ENCODE measurements around the gene GNAQ.
"Not testable (repeated sequence)": the region's sequence is repeated elsewhere in the genome, so short reads cannot be mapped to it uniquely, and the experiment has no call there.

GNAQ gene

DNA sequence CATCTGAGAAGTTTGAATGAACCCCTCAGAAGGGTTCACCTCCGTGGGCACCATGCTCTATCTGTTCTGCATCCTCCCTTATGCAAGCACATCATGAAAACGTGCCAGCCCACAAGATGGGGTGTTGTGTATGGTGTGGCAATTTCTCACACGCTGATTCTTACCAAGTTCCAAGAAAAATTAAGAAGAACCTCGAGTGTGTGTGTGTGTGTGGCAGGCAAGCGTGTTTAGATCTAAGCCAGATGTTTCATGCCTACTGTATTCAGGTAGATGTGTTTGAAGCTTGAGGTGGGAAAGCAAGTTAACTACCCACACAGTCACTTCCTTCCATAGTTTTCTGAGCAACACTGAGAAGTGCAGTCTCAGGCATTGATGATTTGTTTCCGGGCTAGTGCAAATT, 305.8 kb downstream of the GNAQ start:
- Histone ChIP-seq H3K36me3 (ENCODE audit: control insufficient read depth in 1 of 2, insufficient read depth in 2 of 2, low read length in 2 of 2) (peaks cover 5 to 10% of the 10 kb centered on the region in 2 experiments), H3K79me1 (ENCODE audit: low read length) (no peaks in the 10 kb centered on the region), H2AFZ (ENCODE audit: insufficient read depth, low read length, poor library complexity) (no peak overlapping the region), H3K14ac (ENCODE audit: low read length) (no peak overlapping the region), H2BK12ac (ENCODE audit: low read length) (no peak overlapping the region), H3K4ac (ENCODE audit: low read depth, low read length) (no peak overlapping the region), H3K27ac (ENCODE audit: low read depth, low read length) (no peak overlapping the region), H3K79me2 (ENCODE audit: control insufficient read depth, insufficient read depth, low read length, poor library complexity) (no peaks in the 10 kb centered on the region), H3K23ac (ENCODE audit: low read length) (no peak overlapping the region), H4K12ac (ENCODE audit: low read depth, low read length) (no peak overlapping the region), H3K4me1 (ENCODE audit: control insufficient read depth in 1 of 2, insufficient read depth in 2 of 2, low read length in 2 of 2) (no peaks in the 10 kb centered on the region), H3K4me3 (ENCODE audit: low read depth, low read length) (no peak overlapping the region), H2BK120ac (ENCODE audit: insufficient read depth, low read length, poor library complexity) (no peak overlapping the region), H3K18ac (ENCODE audit: low read length) (no peak overlapping the region), H2BK5ac (ENCODE audit: low read depth, low read length, poor library complexity) (no peak overlapping the region), H3K27me3 (ENCODE audit: insufficient read depth, low read length) (no peaks in the 10 kb centered on the region), H3K9me3 (ENCODE audit: insufficient read depth, low read depth, low read length) (no peaks in the 10 kb centered on the region), H2AK5ac (ENCODE audit: low read length) (no peak overlapping the region), H4K8ac (ENCODE audit: low read depth, low read length) (no peak overlapping the region), H3K9ac (ENCODE audit: low read length) (no peak overlapping the region), H3K4me2 (ENCODE audit: low read length) (no peak overlapping the region), H4K91ac (ENCODE audit: low read depth, low read length) (no peak overlapping the region)
- no peak for DNase-seq
- WGBS (ENCODE audit: extremely low coverage, insufficient coverage, insufficient read length): no CpG with 5 or more reads among the region's 6 CpGs

DNA sequence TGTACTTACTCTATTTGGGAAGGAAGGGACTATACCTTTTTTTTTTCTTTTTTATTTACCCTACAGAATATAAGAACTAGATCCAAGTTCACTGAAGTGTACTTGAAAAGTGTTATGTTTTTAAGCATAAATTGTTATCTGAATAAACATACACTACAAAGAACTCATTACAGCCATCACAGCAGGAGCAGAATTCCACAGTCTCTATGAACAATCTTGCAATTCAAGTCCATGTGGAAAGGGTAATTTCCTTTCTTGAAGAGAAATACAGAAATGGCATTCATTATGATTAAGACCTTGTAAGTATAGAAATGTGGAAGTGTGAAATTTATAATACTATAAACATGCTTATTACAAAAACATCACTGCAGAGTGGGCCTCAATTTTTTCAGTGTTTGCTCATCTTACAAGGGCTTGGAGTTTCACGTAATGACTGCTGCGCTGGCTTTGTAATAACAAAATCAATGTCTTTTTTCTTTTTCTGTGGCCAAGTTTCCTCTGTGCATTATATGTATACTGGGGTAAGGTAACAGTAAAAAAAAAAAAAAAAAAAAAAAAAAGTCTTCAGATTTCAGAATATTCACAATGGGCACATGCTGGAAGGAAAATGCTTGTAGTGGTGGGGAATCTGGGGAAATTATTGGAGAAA, 306.4 kb downstream of the GNAQ start:
- H3K27ac ChIP-seq (ENCODE audit: low read depth, low read length): no peak overlapping the region
- H2BK120ac ChIP-seq (ENCODE audit: insufficient read depth, low read length, poor library complexity): no peak overlapping the region
- no peak overlapping the region for H4K91ac ChIP-seq (ENCODE audit: low read depth, low read length)
- no peak overlapping the region for H4K8ac ChIP-seq (ENCODE audit: low read depth, low read length)
- no peak overlapping the region for H4K12ac ChIP-seq (ENCODE audit: low read depth, low read length)
- no peak overlapping the region for H3K9ac ChIP-seq (ENCODE audit: low read length)
- no peak overlapping the region for H2BK12ac ChIP-seq (ENCODE audit: low read length)
- H3K18ac ChIP-seq (ENCODE audit: low read length): no peak overlapping the region
- H3K27me3 ChIP-seq (ENCODE audit: insufficient read depth, low read length): no peaks in the 10 kb centered on the region
- no peak overlapping the region for H2AFZ ChIP-seq (ENCODE audit: insufficient read depth, low read length, poor library complexity)
- WGBS (ENCODE audit: extremely low coverage, insufficient coverage, insufficient read length): no CpG with 5 or more reads among the region's 2 CpGs
- H3K4me3 ChIP-seq (ENCODE audit: low read depth, low read length): no peak overlapping the region
- no peak overlapping the region for H3K4me2 ChIP-seq (ENCODE audit: low read length)
- H3K79me1 ChIP-seq (ENCODE audit: low read length): no peaks in the 10 kb centered on the region
- no peak overlapping the region for H3K4ac ChIP-seq (ENCODE audit: low read depth, low read length)
- no peak overlapping the region for H3K14ac ChIP-seq (ENCODE audit: low read length)
- no peaks in the 10 kb centered on the region for H3K79me2 ChIP-seq (ENCODE audit: control insufficient read depth, insufficient read depth, low read length, poor library complexity)
- H2BK5ac ChIP-seq (ENCODE audit: low read depth, low read length, poor library complexity): no peak overlapping the region
- H2AK5ac ChIP-seq (ENCODE audit: low read length): no peak overlapping the region
- no peak for DNase-seq
- H3K36me3 ChIP-seq (ENCODE audit: control insufficient read depth in 1 of 2, insufficient read depth in 2 of 2, low read length in 2 of 2): peaks cover 5 to 10% of the 10 kb centered on the region in 2 experiments
- no peaks in the 10 kb centered on the region for H3K4me1 ChIP-seq (ENCODE audit: control insufficient read depth in 1 of 2, insufficient read depth in 2 of 2, low read length in 2 of 2)
- H3K9me3 ChIP-seq (ENCODE audit: insufficient read depth, low read depth, low read length): no peaks in the 10 kb centered on the region
- H3K23ac ChIP-seq (ENCODE audit: low read length): no peak overlapping the region

DNA sequence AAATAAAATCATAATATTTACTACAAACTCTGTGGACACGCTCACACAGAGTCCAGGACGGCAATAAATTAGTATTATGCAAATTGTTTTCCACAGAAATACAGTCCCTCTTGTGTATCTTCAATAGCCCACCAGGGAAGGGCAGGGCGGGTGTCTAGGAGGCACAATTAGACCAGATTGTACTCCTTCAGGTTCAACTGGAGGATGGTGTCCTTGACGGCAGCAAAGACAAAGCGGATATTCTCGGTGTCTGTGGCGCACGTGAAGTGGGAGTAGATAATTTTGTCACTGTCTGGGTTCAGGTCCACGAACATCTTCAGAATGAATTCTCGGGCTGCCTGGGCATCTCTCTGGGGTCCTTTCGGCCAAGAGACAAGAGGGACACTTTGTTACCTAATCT, 310.5 kb downstream of the GNAQ start:
- DNase-seq: not testable (repeated sequence)
- no CpG with 5 or more reads among the region's 11 CpGs for WGBS (ENCODE audit: extremely low coverage, insufficient coverage, insufficient read length)

DNA sequence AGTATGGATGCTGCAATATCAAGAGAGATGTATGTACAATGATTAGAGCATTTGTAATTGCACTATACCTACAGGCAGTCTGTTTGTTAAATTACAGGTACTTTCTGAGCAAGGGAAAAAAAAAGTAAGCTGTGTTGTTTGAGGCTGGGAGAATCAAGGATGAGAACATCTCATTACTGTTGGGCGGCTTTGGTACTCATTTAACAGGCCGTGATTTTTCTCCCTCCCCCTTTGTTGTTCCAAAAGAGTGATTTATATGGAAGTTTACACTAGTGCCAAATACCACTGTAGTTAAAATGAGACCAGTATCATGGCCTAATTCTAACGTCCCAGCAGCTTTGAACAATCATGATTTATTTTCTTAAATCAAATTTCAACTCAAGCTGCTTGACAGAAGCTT, 312.3 kb downstream of the GNAQ start:
- Histone ChIP-seq H3K27ac (ENCODE audit: low read depth, low read length) (peak overlapping the region; percentile 34), H2BK12ac (ENCODE audit: low read length) (no peak overlapping the region), H3K79me2 (ENCODE audit: control insufficient read depth, insufficient read depth, low read length, poor library complexity) (no peaks in the 10 kb centered on the region), H2AFZ (ENCODE audit: insufficient read depth, low read length, poor library complexity) (no peak overlapping the region), H3K18ac (ENCODE audit: low read length) (no peak overlapping the region), H3K27me3 (ENCODE audit: insufficient read depth, low read length) (no peaks in the 10 kb centered on the region), H3K4me1 (ENCODE audit: control insufficient read depth in 1 of 2, insufficient read depth in 2 of 2, low read length in 2 of 2) (peaks cover 2 to 9% of the 10 kb centered on the region in 2 experiments), H3K23ac (ENCODE audit: low read length) (no peak overlapping the region), H4K12ac (ENCODE audit: low read depth, low read length) (no peak overlapping the region), H2BK120ac (ENCODE audit: insufficient read depth, low read length, poor library complexity) (no peak overlapping the region), H3K79me1 (ENCODE audit: low read length) (peaks cover 13% of the 10 kb centered on the region), H3K4ac (ENCODE audit: low read depth, low read length) (no peak overlapping the region), H3K9ac (ENCODE audit: low read length) (no peak overlapping the region), H3K14ac (ENCODE audit: low read length) (no peak overlapping the region), H4K91ac (ENCODE audit: low read depth, low read length) (no peak overlapping the region), H3K4me2 (ENCODE audit: low read length) (no peak overlapping the region), H2BK5ac (ENCODE audit: low read depth, low read length, poor library complexity) (no peak overlapping the region), H3K9me3 (ENCODE audit: insufficient read depth, low read depth, low read length) (no peaks in the 10 kb centered on the region), H3K36me3 (ENCODE audit: control insufficient read depth in 1 of 2, insufficient read depth in 2 of 2, low read length in 2 of 2) (no peaks in the 10 kb centered on the region), H4K8ac (ENCODE audit: low read depth, low read length) (no peak overlapping the region), H2AK5ac (ENCODE audit: low read length) (no peak overlapping the region), H3K4me3 (ENCODE audit: low read depth, low read length) (no peak overlapping the region)
- WGBS (ENCODE audit: extremely low coverage, insufficient coverage, insufficient read length): no CpG with 5 or more reads among the region's 3 CpGs
- no peak for DNase-seq

More for the DNA sequence above, 310.5 kb downstream of the GNAQ start:
- H3K14ac ChIP-seq (ENCODE audit: low read length); H2AFZ ChIP-seq (ENCODE audit: insufficient read depth, low read length, poor library complexity); H2AK5ac ChIP-seq (ENCODE audit: low read length); H3K27ac ChIP-seq (ENCODE audit: low read depth, low read length); H3K27me3 ChIP-seq (ENCODE audit: insufficient read depth, low read length); H3K23ac ChIP-seq (ENCODE audit: low read length); H3K36me3 ChIP-seq (ENCODE audit: control insufficient read depth in 1 of 2, insufficient read depth in 2 of 2, low read length in 2 of 2); H3K79me1 ChIP-seq (ENCODE audit: low read length); H3K4me2 ChIP-seq (ENCODE audit: low read length); H3K9me3 ChIP-seq (ENCODE audit: insufficient read depth, low read depth, low read length); H4K8ac ChIP-seq (ENCODE audit: low read depth, low read length); H4K91ac ChIP-seq (ENCODE audit: low read depth, low read length); H3K4ac ChIP-seq (ENCODE audit: low read depth, low read length); H3K4me3 ChIP-seq (ENCODE audit: low read depth, low read length); H3K9ac ChIP-seq (ENCODE audit: low read length); H3K79me2 ChIP-seq (ENCODE audit: control insufficient read depth, insufficient read depth, low read length, poor library complexity); H3K4me1 ChIP-seq (ENCODE audit: control insufficient read depth in 1 of 2, insufficient read depth in 2 of 2, low read length in 2 of 2); H2BK5ac ChIP-seq (ENCODE audit: low read depth, low read length, poor library complexity); H2BK120ac ChIP-seq (ENCODE audit: insufficient read depth, low read length, poor library complexity); H4K12ac ChIP-seq (ENCODE audit: low read depth, low read length); H3K18ac ChIP-seq (ENCODE audit: low read length): not testable (repeated sequence)
- H2BK12ac ChIP-seq (ENCODE audit: low read length): peak overlapping the region; percentile 5
